GM12878 (cell line): ENCODE results near the gene DNAJA4. TPM values are rescaled to one million over a fixed set of nuclear protein-coding genes. Genes with fewer than 3 reads are reported as not detected.

Experiments used
- ATAC-seq: fragments of 200-7000 bp; cut with Tn5 transposase; 3 replicates; pipeline ENCODE4 v1.9.1; 2020; ENCODE audit warnings: mild to moderate bottlenecking, moderate library complexity
- BruUV-seq: library from RNA; stranded (reverse); fragments of 400-500 nt; replicated peaks from 2 replicates; lab custom pipeline; 2021; lab: Mats Ljungman, UMichigan
- CTCF ChIA-PET: fragments of 300-600 bp; sonication (Branson Sonifier 250); formaldehyde crosslinking; extraction: SDS; loops from one replicate; lab custom pipeline; 2021; ENCODE audit warnings: inconsistent platforms; lab: Yijun Ruan, JAX
- POLR2A ChIA-PET: fragments of 350-600 bp; formaldehyde crosslinking; extraction: SDS; loops from one replicate; lab custom pipeline; 2021; ENCODE audit warnings: inconsistent platforms; lab: Charles Lee
- RAD21 ChIA-PET: fragments of 300-600 bp; sonication (Branson Sonifier 250); formaldehyde crosslinking; loops from one replicate; lab custom pipeline; 2023; ENCODE audit warnings: antibody characterized with exemption; ENCODE audit not compliant: unreplicated experiment; lab: Charles Lee
- SMC1A ChIA-PET: fragments of 300-600 bp; sonication (Branson Sonifier 250); formaldehyde crosslinking; loops from one replicate; lab custom pipeline; 2023; ENCODE audit not compliant: unreplicated experiment, uncharacterized antibody; lab: Charles Lee
- DNase-seq: peaks from one replicate; pipeline ENCODE4 v3.0.0-alpha.2; 2011; ENCODE audit warnings: low read depth, low spot score
- FAIRE-seq: peaks from 3 replicates; lab custom pipeline; 2011; peaks lifted over from hg19 to GRCh38; lab: Jason Lieb, UNC
- H2AFZ ChIP-seq: 2 replicates; pipeline ENCODE4 v1.6.0; 2011; ENCODE audit warnings: low read depth, low read length, control low read depth; ENCODE audit not compliant: control insufficient read depth
- H3K27ac ChIP-seq: 2 replicates; pipeline ENCODE4 v1.5.1; 2011; ENCODE audit warnings: control low read depth; ENCODE audit not compliant: control insufficient read depth, insufficient read depth
- H3K27me3 ChIP-seq, 2 experiments: replicated peaks in 1 of 2; 2 replicates each; pipeline versions ENCODE4 v1.6.0 to v1.6.1; 2011; ENCODE audit warnings: low read length in 1 of 2; ENCODE audit not compliant: control insufficient read depth in 2 of 2, insufficient read depth in 2 of 2
- H3K36me3 ChIP-seq, 2 experiments: 2 replicates each; pipeline ENCODE4 v1.5.1; 2011; ENCODE audit warnings: low read length in 1 of 2; ENCODE audit not compliant: control insufficient read depth in 2 of 2, insufficient read depth in 2 of 2
- H3K4me1 ChIP-seq: 2 replicates; pipeline ENCODE4 v1.6.1; 2011; ENCODE audit warnings: mild to moderate bottlenecking, low read length, moderate library complexity, mixed read lengths; ENCODE audit not compliant: control insufficient read depth, insufficient read depth
- H3K4me2 ChIP-seq: 2 replicates; pipeline ENCODE4 v1.6.0; 2011; ENCODE audit warnings: control low read depth; ENCODE audit not compliant: control insufficient read depth, insufficient read depth
- H3K4me3 ChIP-seq: fragments of 200-600 bp; sonication (generic); 2 replicates; pipeline ENCODE4 v1.5.1; 2016
- H3K79me2 ChIP-seq: 2 replicates; pipeline ENCODE4 v1.6.0; 2011; ENCODE audit warnings: low read length; ENCODE audit not compliant: control insufficient read depth, insufficient read depth
- H3K9ac ChIP-seq: 2 replicates; pipeline ENCODE4 v1.8.0; 2011; ENCODE audit warnings: low read length, control low read depth, mixed read lengths; ENCODE audit not compliant: control insufficient read depth, insufficient read depth
- H3K9me3 ChIP-seq: replicated peaks from 3 replicates; pipeline ENCODE4 v1.5.1; 2011; ENCODE audit warnings: mild to moderate bottlenecking, low read length; ENCODE audit not compliant: control insufficient read depth, insufficient read depth
- H4K20me1 ChIP-seq: 2 replicates; pipeline ENCODE4 v1.6.0; 2011; ENCODE audit not compliant: control insufficient read depth, insufficient read depth
- BACH1 ChIP-seq: fragments of 450-650 bp; IDR thresholded peaks from 2 replicates; pipeline ENCODE4 v1.6.1; 2017; ENCODE audit warnings: mild to moderate bottlenecking, borderline replicate concordance
- BMI1 ChIP-seq: fragments of 450-650 bp; IDR thresholded peaks from 2 replicates; pipeline ENCODE4 v1.6.1; 2016; ENCODE audit warnings: mild to moderate bottlenecking, moderate library complexity, borderline replicate concordance
- HSF1 ChIP-seq: fragments of 150-350 bp; IDR thresholded peaks from 2 replicates; pipeline ENCODE4 v1.6.1; 2014; ENCODE audit warnings: mild to moderate bottlenecking, low read depth, low read length
- IKZF1 ChIP-seq: fragments of 450-650 bp; conservative IDR thresholded peaks from 2 replicates; pipeline ENCODE4 v1.6.1; 2017; ENCODE audit warnings: antibody characterized with exemption, mild to moderate bottlenecking
- KAT2A ChIP-seq: conservative IDR thresholded peaks from 2 replicates; pipeline ENCODE4 v1.6.1; 2011; ENCODE audit warnings: low read depth, low read length; ENCODE audit not compliant: control insufficient read depth
- MTA3 ChIP-seq: IDR thresholded peaks from 2 replicates; pipeline ENCODE4 v1.6.1; 2012; ENCODE audit warnings: low read length, inconsistent platforms, borderline replicate concordance
- POLR2AphosphoS5 ChIP-seq: IDR thresholded peaks from 2 replicates; pipeline ENCODE4 v1.6.1; 2011; ENCODE audit warnings: mild to moderate bottlenecking, low read length, inconsistent platforms
- SUZ12 ChIP-seq: fragments of 200-600 bp; sonication (generic); IDR thresholded peaks from one replicate; pipeline ENCODE4 v1.6.1; 2018; ENCODE audit warnings: antibody characterized with exemption, mild to moderate bottlenecking; ENCODE audit not compliant: unreplicated experiment
- TCF7 ChIP-seq: IDR thresholded peaks from 2 replicates; pipeline ENCODE4 v1.6.1; 2014; ENCODE audit warnings: antibody characterized with exemption, borderline replicate concordance
- WGBS: methylation state at CpG from one replicate; pipeline ENCODE4 v1.1.6; 2016; ENCODE audit warnings: low lambda C conversion rate; ENCODE audit not compliant: insufficient replicate concordance, insufficient coverage; ENCODE audit errors: missing lambda C conversion rate; 5-methylcytosine and 5-hydroxymethylcytosine counted together
- in situ Hi-C: fragments of 300-500 bp; cut with MboI; formaldehyde crosslinking; loops from 9 replicates; pipeline ENCODE4 v1.14.3; 2018; ENCODE audit warnings: mixed read lengths
- intact Hi-C: fragments of 100-400 bp; cut with micrococcal nuclease; formaldehyde crosslinking; loops from one replicate; pipeline ENCODE4 v1.14.2; 2022; ENCODE audit not compliant: unreplicated experiment
- polyA plus RNA-seq, 11 experiments: library from polyadenylated mRNA; depleted of rRNA in 4 of 11; unstranded in 6 of 11; stranded (reverse) in 5 of 11; fragments of >200 nt; fragmentation: Nextera tagmentation in 4 of 11; fragmentation: Illumina TruSeq in 1 of 11; extraction: Ambion mirVana in 4 of 11; extraction: Trizol in 1 of 11; gene quantifications; 1 replicate in 1 of 11; 2 replicates in 10 of 11; pipeline versions ENCODE4 v1.2.1 to v1.2.3, GENCODE V29; 2011 to 2016; ENCODE audit warnings: inconsistent platforms in 2 of 11, missing spikeins in 2 of 11, low read depth in 1 of 11
- total RNA-seq, 4 experiments: library from RNA; depleted of rRNA in 3 of 4; stranded (reverse); fragments of >200 nt in 3 of 4; fragmentation: Illumina TruSeq in 1 of 4; extraction: Trizol in 1 of 4; gene quantifications; 2 replicates each; pipeline versions ENCODE4 v1.2.1 to v1.2.3, GENCODE V29; 2013 to 2021
- TF ChIP-seq, protein P1 (sequence below): IDR thresholded peaks from 2 replicates; pipeline ENCODE4 v1.6.1; 2012; ENCODE audit warnings: mild to moderate bottlenecking, low read depth, low read length
- TF ChIP-seq, protein P2 (sequence below): IDR thresholded peaks from 2 replicates; pipeline ENCODE4 v1.6.1; 2011; ENCODE audit warnings: mild to moderate bottlenecking, low read depth, low read length, moderate library complexity; ENCODE audit not compliant: insufficient replicate concordance
- TF ChIP-seq, protein P3 (sequence below): IDR thresholded peaks from 2 replicates; pipeline ENCODE4 v1.6.1; 2012; ENCODE audit warnings: low read length, inconsistent platforms

DNAJA4 gene
- total and polyA plus RNA-seq, 10 of the 15 experiments (the other 5 are each of a cell fraction or from before 2014, with no cell fraction given), result 0.01 to 10.4 (median 4.1) TPM

DNA sequence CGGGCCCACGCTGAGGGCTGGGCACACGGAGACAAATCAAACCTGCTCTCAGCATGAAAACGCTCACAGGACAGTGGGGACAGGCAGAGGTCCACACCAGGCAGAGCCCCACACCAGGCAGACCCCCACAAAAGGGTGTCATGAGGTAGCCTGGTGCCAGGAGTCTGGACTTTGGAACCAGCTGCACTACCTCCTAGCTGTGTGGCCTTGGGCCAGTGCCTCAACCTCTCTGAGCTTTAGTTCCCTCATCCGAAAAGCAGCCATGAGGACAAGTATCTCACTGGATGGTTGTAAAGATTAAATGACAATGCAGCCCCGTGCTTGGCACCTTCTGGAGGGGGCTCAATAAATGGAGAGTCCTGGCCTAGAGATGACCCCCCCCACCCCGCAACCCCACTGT lies 59.3 kb downstream of the DNAJA4 start:
- no peak for ATAC-seq
- 24% methylated on average over 7 of the region's 7 CpGs for WGBS
- RAD21 ChIA-PET, result no interaction called here
- no peaks in the 10 kb centered on the region for H4K20me1 ChIP-seq
- no peak overlapping the region for H3K9ac ChIP-seq
- H3K9me3 ChIP-seq, result no peaks in the 10 kb centered on the region
- no peak for DNase-seq
- POLR2A ChIA-PET, result no interaction called here
- no peaks in the 10 kb centered on the region for H3K36me3 ChIP-seq
- H3K4me3 ChIP-seq, result no peak overlapping the region
- H3K4me1 ChIP-seq, result no peaks in the 10 kb centered on the region
- H3K4me2 ChIP-seq, result no peak overlapping the region
- H2AFZ ChIP-seq, result no peak overlapping the region
- no peak for FAIRE-seq
- in situ Hi-C loops, result no loop called here
- no peak overlapping the region for H3K27ac ChIP-seq
- TF ChIP-seq BACH1, result no peak
- TF ChIP-seq, protein P1, sequence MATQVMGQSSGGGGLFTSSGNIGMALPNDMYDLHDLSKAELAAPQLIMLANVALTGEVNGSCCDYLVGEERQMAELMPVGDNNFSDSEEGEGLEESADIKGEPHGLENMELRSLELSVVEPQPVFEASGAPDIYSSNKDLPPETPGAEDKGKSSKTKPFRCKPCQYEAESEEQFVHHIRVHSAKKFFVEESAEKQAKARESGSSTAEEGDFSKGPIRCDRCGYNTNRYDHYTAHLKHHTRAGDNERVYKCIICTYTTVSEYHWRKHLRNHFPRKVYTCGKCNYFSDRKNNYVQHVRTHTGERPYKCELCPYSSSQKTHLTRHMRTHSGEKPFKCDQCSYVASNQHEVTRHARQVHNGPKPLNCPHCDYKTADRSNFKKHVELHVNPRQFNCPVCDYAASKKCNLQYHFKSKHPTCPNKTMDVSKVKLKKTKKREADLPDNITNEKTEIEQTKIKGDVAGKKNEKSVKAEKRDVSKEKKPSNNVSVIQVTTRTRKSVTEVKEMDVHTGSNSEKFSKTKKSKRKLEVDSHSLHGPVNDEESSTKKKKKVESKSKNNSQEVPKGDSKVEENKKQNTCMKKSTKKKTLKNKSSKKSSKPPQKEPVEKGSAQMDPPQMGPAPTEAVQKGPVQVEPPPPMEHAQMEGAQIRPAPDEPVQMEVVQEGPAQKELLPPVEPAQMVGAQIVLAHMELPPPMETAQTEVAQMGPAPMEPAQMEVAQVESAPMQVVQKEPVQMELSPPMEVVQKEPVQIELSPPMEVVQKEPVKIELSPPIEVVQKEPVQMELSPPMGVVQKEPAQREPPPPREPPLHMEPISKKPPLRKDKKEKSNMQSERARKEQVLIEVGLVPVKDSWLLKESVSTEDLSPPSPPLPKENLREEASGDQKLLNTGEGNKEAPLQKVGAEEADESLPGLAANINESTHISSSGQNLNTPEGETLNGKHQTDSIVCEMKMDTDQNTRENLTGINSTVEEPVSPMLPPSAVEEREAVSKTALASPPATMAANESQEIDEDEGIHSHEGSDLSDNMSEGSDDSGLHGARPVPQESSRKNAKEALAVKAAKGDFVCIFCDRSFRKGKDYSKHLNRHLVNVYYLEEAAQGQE, result no peak
- no peak for TF ChIP-seq MTA3
- TF ChIP-seq, protein P2, sequence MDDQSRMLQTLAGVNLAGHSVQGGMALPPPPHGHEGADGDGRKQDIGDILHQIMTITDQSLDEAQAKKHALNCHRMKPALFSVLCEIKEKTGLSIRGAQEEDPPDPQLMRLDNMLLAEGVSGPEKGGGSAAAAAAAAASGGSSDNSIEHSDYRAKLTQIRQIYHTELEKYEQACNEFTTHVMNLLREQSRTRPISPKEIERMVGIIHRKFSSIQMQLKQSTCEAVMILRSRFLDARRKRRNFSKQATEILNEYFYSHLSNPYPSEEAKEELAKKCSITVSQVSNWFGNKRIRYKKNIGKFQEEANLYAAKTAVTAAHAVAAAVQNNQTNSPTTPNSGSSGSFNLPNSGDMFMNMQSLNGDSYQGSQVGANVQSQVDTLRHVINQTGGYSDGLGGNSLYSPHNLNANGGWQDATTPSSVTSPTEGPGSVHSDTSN, result no peak
- no peak for TF ChIP-seq SUZ12
- TF ChIP-seq IKZF1, result no peak
- no peak for TF ChIP-seq BMI1
- TF ChIP-seq HSF1, result no peak
- no peak for TF ChIP-seq TCF7
- TF ChIP-seq KAT2A, result no peak
- TF ChIP-seq POLR2AphosphoS5, result no peak
- TF ChIP-seq, protein P3, sequence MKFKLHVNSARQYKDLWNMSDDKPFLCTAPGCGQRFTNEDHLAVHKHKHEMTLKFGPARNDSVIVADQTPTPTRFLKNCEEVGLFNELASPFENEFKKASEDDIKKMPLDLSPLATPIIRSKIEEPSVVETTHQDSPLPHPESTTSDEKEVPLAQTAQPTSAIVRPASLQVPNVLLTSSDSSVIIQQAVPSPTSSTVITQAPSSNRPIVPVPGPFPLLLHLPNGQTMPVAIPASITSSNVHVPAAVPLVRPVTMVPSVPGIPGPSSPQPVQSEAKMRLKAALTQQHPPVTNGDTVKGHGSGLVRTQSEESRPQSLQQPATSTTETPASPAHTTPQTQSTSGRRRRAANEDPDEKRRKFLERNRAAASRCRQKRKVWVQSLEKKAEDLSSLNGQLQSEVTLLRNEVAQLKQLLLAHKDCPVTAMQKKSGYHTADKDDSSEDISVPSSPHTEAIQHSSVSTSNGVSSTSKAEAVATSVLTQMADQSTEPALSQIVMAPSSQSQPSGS, result no peak
- H3K79me2 ChIP-seq, result no peaks in the 10 kb centered on the region
- BruUV-seq, result no TSS peak
- CTCF ChIA-PET, result no interaction called here
- H3K27me3 ChIP-seq, result 0 out of 4 replicates have a peak, but pooled peaks cover 0 to 1% of the 10 kb centered on the region in 2 experiments
- SMC1A ChIA-PET, result interaction anchor here (1.3 kb wide), 1 partner anchor 99 kb away, joined by 3 read pairs; no protein-coding TSS in a partner anchor
- intact Hi-C loops, result no loop called here
